Effector CD8-positive, alpha-beta T cell (primary cell): Measurements from ENCODE around the gene GCC2.
"Not testable (repeated sequence)": the region's sequence is repeated elsewhere in the genome, so short reads cannot be mapped to it uniquely, and the experiment has no call there.

Source experiments
- DNase-seq: peaks from one replicate; lab custom pipeline; 2025; lab: John Stamatoyannopoulos, UW
- total RNA-seq, 4 experiments: gene quantifications; one replicate each; lab custom pipeline; 2026; lab: John Stamatoyannopoulos, UW

GCC2 gene, protein sequence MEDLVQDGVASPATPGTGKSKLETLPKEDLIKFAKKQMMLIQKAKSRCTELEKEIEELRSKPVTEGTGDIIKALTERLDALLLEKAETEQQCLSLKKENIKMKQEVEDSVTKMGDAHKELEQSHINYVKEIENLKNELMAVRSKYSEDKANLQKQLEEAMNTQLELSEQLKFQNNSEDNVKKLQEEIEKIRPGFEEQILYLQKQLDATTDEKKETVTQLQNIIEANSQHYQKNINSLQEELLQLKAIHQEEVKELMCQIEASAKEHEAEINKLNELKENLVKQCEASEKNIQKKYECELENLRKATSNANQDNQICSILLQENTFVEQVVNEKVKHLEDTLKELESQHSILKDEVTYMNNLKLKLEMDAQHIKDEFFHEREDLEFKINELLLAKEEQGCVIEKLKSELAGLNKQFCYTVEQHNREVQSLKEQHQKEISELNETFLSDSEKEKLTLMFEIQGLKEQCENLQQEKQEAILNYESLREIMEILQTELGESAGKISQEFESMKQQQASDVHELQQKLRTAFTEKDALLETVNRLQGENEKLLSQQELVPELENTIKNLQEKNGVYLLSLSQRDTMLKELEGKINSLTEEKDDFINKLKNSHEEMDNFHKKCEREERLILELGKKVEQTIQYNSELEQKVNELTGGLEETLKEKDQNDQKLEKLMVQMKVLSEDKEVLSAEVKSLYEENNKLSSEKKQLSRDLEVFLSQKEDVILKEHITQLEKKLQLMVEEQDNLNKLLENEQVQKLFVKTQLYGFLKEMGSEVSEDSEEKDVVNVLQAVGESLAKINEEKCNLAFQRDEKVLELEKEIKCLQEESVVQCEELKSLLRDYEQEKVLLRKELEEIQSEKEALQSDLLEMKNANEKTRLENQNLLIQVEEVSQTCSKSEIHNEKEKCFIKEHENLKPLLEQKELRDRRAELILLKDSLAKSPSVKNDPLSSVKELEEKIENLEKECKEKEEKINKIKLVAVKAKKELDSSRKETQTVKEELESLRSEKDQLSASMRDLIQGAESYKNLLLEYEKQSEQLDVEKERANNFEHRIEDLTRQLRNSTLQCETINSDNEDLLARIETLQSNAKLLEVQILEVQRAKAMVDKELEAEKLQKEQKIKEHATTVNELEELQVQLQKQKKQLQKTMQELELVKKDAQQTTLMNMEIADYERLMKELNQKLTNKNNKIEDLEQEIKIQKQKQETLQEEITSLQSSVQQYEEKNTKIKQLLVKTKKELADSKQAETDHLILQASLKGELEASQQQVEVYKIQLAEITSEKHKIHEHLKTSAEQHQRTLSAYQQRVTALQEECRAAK (N-terminal part only)
- 152 to 358 (median 265) reads per million in 4 experiments for total RNA-seq

DNA sequence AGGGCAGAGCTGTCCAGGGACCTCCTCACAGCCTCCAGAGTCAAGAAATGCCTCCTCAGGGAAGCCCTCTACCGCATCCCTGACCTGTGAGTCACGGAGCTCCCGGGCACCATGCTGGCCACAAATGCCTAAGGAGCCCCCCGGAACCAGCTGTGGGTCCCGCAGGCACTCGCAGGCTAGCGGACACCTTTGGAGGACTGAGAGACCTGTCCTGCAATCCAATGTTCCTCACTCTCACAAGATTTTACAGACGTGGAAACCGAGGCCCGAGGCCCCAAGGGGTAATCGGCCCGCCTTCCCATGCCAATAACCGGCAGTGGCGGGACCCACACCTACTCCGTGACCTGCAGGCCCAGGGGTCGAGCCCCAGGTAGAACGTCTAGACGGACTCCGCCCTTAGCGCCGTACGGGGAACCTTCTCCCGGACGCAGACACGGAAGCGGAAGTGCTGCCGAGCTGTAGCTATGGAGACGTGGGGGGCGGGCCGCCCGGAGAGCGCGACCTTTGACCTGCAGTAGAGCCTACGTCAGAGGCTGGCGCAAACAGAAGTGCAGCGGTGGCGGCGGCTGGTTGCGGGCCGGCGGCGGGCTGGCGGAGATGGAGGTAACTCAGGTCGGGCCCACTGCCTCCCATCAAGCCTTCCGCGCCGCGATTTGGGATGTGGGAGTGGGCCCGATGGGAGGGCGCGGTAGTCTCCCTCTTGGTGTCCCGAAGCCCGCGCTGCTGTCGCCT lies at the start of gene GCC2:
Gene GCC2 (plus strand): TSS at position 529 of the 732 bp plus-strand sequence. CDS start 69 bp downstream, at position 598.
- DNase-seq, result peak; percentile 91

DNA sequence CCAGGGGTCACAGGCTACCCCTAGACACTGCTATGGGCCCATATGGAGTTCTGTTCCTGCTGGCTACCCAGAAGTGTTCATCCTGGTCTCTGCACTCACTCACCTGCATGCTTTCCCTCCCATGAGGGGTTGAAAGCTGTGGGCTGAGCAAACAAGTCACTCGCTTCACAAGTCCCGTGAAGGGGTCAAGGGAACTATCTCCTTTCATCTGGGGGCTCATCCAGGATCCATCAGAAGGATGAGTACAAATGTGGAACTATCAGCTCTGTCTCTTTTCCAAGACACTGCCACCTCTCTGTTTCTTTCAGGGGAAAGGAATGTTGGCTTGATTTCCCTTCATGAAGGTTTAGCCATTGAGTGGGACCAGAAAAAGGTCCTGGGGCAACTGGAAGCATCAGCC lies 49.5 kb upstream of the GCC2 start:
- no peak for DNase-seq

DNA sequence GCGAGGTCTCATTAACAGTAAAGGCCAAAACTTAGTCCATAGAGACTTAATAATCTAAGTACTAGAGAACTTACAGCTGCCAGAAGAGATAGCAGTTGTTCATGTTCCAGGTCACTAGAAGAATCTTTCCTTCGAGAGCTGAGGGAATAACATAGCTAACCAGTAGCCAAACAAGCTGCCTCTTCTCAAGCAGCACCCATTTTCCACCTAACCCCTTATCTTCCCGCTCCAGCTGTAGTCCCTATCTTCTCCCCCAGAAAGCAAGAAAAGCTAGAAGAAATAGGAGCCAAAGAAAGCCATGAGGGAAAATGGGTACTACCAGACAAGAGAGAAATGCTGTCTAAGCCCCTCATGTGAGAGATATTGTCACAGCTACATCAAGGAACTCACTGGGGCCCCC lies 47.2 kb upstream of the GCC2 start:
- DNase-seq, result no peak

DNA sequence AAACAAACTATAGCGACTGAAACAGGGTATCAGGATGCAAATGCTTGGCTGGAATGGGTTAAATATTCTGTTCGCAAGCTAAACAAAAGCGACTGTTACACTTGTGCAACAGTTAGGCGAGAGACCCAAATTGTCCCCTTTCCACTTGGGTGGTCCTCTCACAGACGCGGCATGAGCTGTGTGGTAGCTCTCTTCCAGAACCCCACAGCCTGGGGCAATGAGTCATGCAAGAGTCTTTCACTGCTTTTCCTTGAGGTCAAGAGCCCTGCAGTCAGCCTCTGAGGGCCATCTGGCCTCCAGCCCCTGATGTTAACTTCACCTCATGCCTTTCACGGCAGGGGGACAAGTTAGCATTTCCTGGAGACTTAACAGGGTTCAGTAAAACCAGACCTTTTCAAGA lies 45.5 kb upstream of the GCC2 start:
- no peak for DNase-seq

DNA sequence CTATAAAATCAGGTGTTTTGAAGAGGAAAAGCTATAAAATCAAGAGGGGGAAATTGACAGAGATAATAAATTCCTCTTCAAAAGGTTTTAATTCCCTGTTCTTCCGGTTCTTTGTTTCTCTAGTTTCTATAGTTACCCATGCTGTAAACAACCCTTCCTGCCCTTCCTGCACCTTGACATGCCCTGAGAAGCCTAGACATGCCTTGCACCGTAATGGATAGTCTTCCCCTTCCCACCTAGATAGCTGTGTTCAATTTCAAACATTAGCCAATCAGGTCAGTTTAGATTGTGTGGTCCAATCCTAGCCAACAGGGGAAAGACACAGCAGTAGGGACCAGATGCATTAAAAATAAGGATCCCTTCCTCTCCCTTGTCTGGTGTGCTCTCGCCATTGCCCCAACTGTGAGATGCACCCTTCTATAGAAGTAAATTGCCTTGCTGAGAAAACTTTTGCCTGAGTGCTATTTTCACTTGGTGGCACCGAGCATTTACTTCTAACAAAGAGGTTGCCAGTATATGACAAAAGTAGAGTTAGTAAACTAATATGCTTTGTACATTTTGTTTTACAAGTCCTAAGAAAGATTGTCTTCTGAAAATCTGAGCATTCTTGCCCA lies 44.1 kb upstream of the GCC2 start:
- no peak for DNase-seq

DNA sequence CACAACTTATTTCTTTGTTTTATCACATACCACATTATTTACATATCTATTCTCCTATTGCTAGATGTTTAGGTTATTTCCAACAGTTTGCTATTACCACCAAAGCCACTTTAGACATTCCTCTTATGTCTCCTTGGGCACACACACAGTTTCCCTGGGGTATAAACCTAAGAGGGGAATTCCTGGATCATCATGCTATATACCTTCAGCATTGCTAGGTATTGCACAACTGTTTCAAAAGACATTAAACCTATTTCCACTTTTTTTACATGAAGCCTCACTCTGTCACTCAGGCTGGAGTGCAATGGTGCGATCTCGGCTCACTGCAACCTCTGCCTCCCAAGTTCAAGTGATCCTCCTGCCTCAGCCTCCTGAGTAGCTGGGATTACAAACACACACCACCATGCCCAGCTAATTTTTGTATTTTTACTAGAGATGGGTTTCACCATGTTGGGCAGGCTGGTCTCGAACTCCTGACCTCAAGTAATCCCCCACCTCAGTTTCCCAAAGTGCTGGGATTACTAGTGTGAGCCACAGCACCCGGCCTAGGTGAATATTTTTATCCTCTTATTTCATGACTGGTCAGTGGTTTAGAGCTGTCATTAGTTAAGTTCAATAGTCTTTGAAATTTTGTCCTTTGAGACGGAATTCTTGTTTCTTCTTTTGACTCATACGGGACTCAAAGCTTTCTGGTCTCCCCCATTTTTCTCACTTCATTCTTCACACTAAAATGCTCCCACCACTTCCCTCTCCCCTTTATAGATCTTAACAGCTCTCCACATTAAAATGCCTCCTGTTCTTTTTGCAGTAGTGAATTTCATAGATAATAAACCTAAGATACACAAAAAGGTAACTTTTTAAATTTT lies 40.9 kb upstream of the GCC2 start:
- no peak for DNase-seq

DNA sequence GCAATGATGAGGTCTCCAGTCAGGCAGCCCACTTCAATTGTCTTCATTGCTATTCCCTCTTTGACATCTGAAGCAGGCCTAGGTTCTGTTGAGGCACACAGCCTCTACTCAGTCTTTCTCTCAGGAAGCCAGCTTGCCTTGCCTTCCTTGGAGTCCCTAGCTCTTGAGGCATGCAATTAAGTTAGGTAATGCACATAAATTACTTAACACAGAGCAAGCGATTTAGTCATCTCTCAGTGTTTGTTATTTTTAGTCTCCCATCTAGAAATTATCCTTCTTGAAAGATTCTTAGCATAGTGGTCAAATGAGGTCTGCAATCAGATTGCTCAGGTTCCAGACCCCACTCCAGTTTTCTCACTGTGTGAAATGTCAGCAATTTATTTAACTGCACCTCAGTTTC lies 39.2 kb upstream of the GCC2 start:
- no peak for DNase-seq

DNA sequence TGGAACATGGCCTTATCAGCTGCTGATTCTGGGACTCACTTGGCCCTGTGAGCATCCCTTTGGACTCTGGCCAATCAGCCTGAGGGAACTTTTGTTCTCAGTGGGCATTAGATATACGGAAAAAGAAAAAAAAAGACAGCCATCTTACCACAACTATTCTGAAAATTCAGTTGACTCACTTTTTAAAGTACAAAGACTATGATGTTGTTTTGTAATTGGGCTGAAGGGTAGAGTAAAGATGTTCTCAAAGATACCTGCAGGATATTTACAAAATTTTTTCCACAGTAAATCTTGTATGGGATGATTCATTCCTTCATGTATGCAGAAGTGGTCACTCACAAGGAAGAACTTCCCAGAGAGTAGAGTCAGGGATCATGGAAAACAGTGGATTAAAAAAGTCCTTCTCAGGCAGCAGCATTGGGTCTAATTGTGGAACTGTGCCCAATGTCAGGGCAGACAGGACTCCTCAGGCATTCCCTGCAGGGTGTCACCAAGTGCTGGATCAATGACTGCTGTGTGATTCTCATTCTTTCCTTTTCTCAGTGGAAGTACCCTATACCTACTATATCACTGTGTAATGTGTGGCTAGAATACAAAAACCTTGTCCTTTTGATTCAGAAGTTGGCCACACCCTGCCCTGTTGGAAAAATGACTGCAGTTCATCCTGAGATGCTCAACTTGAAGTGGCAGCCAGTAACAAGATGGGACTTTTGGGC lies 35.9 kb upstream of the GCC2 start:
- DNase-seq, result no peak

DNA sequence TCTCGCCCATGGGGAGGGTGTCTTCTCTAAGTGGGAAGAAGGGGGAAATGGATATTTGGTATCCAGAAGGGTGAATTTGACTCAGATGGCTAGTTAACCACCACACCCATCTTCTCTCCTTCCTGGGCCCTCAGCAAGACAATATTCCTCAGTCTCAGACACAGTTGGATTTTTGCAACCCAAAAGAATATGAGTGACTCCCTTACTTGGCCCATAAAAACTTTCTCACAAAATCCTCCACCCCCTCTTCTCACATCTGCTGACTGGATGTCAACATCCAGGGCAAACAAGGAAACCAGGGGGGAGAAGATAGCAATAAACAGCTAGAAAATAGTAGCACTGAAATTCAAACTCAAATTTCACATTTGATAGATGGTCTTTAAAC lies 35.3 kb upstream of the GCC2 start:
- DNase-seq, result no peak

DNA sequence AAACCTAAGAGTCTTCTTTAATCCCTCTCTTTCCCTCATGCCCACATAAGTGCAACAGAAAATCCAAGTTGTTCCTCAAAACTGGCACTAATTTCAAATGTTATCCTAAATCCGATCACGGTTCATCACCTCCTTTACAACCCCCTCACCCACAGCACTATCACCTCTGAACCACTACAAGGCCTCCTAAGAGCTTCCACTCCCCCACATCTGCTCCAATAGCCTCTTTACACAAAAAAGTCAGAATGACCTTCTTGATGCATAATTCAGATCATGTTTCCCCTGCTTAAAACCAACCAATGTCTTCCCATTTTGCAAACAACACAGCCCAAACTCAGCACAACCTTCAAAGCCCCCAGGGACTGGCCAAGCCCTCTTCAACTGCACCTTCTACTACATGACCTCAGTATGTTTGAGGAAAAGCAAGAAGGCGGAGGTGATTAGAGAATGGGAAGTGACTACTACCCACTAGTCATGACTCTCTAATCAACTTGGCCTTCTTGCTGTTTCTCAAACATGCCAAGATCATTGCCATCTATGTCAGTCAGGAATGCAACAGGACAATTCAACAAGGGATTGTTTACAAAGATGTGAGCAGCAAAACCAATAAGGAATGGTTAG lies 34.6 kb upstream of the GCC2 start:
- no peak for DNase-seq

DNA sequence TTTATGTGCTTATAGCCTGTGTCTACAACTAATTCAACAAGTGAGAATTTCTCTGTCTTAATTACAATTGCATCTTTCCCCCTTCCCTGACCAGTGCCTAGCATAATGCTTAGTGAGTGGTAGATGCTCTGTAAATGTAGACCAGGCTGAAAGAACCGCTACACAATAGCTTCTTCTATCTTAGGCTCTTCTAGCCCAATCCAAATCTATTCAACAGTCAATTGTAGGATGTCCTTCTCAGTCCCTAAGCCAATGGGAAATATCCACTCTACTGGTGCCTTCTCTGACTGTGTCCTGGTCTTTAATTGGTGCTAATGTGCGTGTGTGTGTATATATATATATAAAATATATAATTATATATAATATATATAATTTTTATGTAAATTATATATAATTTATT lies 34.1 kb upstream of the GCC2 start:
- DNase-seq, result no peak

DNA sequence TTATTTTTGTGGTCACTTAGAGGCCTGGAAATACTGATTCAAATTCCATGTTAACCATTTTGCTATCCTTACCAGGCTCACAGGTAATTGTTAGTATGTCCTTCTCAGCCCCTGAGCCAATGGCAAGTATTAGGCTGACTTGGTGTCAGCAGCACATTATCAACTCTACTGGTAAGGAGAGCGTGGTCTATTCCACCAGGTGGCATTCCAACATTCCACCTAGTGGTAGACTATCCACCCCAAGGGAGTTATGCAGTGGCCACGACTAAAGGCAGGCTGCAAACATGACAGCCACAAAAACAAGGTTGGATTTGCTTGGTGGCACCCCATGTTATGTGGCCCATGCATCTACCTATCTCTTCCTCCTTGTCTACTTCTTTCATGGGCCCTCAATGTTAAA lies 31.8 kb upstream of the GCC2 start:
- DNase-seq, result no peak

DNA sequence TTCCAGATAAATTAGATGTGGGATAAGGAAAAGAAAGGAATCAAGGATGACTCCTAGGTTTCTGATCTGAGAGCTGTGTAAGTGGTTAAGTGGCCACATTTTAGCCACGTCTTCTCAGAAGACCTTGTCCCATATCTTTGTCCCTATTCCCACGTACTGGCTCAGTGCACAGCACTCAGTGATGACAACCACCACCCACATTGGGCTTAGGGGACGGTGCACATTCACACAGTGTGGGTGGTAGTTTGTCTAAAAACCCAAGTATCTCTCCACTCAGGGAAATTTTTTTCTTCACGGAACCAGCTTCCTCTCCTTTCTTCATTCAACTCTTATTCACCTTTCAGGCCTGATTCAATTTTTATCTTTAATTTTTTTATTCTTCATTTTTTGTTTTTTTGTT lies 30.6 kb upstream of the GCC2 start:
- no peak for DNase-seq

DNA sequence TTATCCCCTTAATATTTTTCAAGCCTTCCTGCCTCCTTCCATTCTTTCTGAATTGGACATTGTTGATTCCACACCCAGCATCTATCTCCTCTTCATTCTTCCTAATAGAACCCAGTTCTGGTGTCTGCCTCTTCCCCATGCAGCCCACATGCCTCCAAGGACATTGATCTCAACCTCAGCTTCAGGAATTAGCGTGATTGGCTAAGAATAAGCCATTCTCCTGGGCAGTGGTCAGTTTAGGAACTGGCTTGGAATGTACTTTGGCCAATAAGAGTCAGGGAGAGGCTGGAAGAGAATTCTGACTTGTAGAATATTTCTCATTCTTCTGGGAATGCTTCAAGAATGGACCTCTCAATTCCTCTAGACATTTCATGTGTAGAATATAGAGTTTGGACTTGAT lies 25.9 kb upstream of the GCC2 start:
- DNase-seq, result no peak

DNA sequence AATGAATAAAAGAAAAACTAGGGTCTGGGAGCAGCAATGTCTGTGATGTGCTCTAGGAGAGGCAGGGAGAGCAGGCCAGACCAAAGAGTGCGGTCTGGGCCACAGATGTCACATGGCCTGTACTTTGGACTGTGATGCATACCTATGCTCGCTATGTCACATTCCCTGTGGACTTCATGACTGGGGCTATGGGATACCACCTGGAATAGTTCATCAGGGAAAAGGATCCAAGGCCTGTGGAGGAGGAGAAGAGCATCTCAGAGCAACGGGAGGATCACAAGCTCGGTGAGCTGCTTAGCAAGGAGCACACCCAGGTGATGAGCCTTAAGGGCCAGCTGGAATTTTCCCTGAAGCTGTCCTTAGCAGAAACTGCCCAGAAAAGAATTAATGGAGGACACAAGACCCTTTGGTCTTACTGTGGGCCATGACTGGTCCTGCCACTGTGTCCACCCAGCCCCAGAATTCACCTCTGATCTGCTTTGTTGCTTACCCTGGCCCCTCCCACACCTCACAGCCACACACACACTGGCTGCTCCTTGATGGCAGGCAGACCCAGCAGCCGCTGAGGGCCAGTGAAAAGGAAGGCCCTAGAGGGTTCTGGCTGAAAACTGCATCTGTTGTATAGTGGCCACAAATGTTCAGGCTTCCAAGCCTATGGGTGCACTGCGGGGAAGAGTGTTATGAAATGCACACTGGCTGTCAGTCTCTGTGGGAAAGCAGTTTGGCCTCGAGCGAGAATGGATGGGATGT lies 25.3 kb upstream of the GCC2 start:
- no peak for DNase-seq

DNA sequence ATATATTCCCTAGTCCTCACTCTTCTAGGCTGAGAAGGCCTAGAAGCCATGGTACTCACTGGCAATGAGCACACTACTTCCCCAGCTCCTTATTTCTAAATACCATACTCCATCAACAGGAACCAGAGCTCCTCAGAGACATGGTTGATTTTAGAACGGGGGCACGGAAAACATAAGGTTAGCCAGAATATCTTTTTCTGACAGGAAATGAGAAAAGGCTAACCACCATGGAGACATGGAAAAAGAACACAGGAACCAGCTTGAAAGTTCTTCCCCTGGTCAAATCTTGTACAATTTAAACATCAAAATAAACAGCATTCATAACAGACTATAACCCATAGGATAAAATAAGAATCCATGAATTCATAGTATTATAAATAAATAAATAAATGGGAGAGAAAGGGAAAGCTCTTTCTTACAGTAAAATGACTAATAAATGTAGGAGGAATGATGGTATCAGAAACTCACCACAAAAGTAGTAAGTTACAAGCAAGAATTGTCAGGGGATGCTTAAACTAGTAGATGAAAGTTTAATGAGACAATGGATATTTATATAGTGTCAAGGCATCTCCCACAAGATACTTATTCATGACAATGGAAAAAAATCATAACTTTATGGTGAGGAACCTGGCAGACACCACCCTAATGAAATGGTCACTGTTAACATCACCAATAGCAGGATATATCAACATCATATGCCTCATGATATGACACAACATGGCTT lies 20.6 kb upstream of the GCC2 start:
- no peak for DNase-seq

DNA sequence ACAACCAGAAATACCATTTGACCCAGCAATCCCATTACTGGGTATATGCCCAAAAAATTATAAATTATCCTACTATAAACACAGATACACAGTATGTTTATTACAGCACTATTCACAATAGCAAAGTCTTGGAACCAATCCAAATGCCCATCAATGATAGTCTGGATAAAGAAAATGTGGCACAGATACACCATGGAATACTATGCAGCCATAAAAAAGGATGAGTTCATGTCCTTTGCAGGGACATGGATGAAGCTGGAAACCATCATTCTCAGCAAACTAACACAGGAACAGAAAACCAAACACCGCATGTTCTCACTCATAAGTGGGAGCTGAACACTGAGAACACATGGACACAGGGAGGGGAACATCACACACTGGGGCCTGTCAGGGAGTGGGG lies 13.4 kb upstream of the GCC2 start:
- not testable (repeated sequence) for DNase-seq
